ENCODE results near the gene BRF1. TPM values are rescaled to one million over a fixed set of nuclear protein-coding genes. Genes with fewer than 3 reads are reported as not detected.
"Not testable (repeated sequence)": the region's sequence is repeated elsewhere in the genome, so short reads cannot be mapped to it uniquely, and the experiment has no call there.

The BRF1 gene
- polyA plus RNA-seq = 10 to 100 TPM; 16.8 to 20.4 (median 17.8) TPM

- H3K27ac ChIP-seq (ENCODE audit: low read depth, low read length) = peak within 1 kb of the TSS; percentile 61
- WGBS, 3 donors = 0 to 1% (median 0%) methylated on average over 66 to 90 of the region's 90 CpGs
These were observed at the start of gene BRF1 for GRCh38 chr14:105300542-105301102. Gene BRF1, minus strand, starts transcription at chr14:105301001. Its CDS starts 372 bp downstream, at chr14:105300629.

- 82 to 93% (median 90%) methylated on average over 10 to 11 of the region's 11 CpGs for WGBS, 3 donors
- no peak overlapping the region for H3K27ac ChIP-seq (ENCODE audit: low read depth, low read length)
These were observed 49.2 kb upstream of the BRF1 start for GRCh38 chr14:105349992-105350391.

- 88 to 92% (median 91%) methylated on average over 19 of the region's 19 CpGs for WGBS, 3 donors
- H3K27ac ChIP-seq (ENCODE audit: low read depth, low read length) = no peak overlapping the region
These were observed 48.3 kb upstream of the BRF1 start for GRCh38 chr14:105348945-105349699.

GRCh38 chr14:105348169-105348944 is 47.6 kb upstream of the BRF1 start:
- 86% methylated on average over 25 to 26 of the region's 26 CpGs for WGBS, 3 donors
- H3K27ac ChIP-seq (ENCODE audit: low read depth, low read length) = no peak overlapping the region

GRCh38 chr14:105347587-105347968 is 46.8 kb upstream of the BRF1 start:
- WGBS, 3 donors = 88% methylated on average over 8 of the region's 8 CpGs
- no peak overlapping the region for H3K27ac ChIP-seq (ENCODE audit: low read depth, low read length)

GRCh38 chr14:105346876-105347586 is 46.2 kb upstream of the BRF1 start:
- 87 to 95% (median 91%) methylated on average over 15 to 18 of the region's 18 CpGs for WGBS, 3 donors
- H3K27ac ChIP-seq (ENCODE audit: low read depth, low read length) = no peak overlapping the region

GRCh38 chr14:105346200-105346533 is 45.4 kb upstream of the BRF1 start:
- 43 to 85% (median 82%) methylated on average over 9 to 13 of the region's 13 CpGs for WGBS, 3 donors

GRCh38 chr14:105343194-105343593 is 42.4 kb upstream of the BRF1 start:
- H3K27ac ChIP-seq (ENCODE audit: low read depth, low read length) = no peak overlapping the region
- 30 to 80% (median 76%) methylated on average over 7 of the region's 7 CpGs for WGBS, 3 donors

More at GRCh38 chr14:105346200-105346533, 45.4 kb upstream of the BRF1 start:
- H3K27ac ChIP-seq (ENCODE audit: low read depth, low read length) = no peak overlapping the region

GRCh38 chr14:105340821-105341733 is 40.3 kb upstream of the BRF1 start:
- WGBS, 3 donors = 42 to 77% (median 49%) methylated on average over 20 of the region's 20 CpGs
- no peak overlapping the region for H3K27ac ChIP-seq (ENCODE audit: low read depth, low read length)

GRCh38 chr14:105337966-105338741 is 37.4 kb upstream of the BRF1 start:
- H3K27ac ChIP-seq (ENCODE audit: low read depth, low read length) = no peak overlapping the region
- WGBS, 3 donors = 40 to 71% (median 54%) methylated on average over 18 of the region's 18 CpGs

GRCh38 chr14:105337433-105337832 is 36.6 kb upstream of the BRF1 start:
- no peak overlapping the region for H3K27ac ChIP-seq (ENCODE audit: low read depth, low read length)
- 69 to 88% (median 73%) methylated on average over 6 of the region's 6 CpGs for WGBS, 3 donors

- H3K27ac ChIP-seq (ENCODE audit: low read depth, low read length) = no peak overlapping the region
- whole genome bisulfite sequencing, 3 donors = 88 to 94% (median 92%) methylated on average over 26 of the region's 26 CpGs
These were observed 35.9 kb upstream of the BRF1 start for GRCh38 chr14:105336477-105337287.

GRCh38 chr14:105335735-105336476 is 35.1 kb upstream of the BRF1 start:
- 69 to 92% (median 88%) methylated on average over 33 of the region's 33 CpGs for WGBS, 3 donors
- no peak overlapping the region for H3K27ac ChIP-seq (ENCODE audit: low read depth, low read length)

- WGBS, 3 donors = 97 to 98% (median 98%) methylated on average over 21 to 22 of the region's 22 CpGs
- H3K27ac ChIP-seq (ENCODE audit: low read depth, low read length) = not testable (repeated sequence)
These were observed 34.4 kb upstream of the BRF1 start for GRCh38 chr14:105335231-105335542.

GRCh38 chr14:105334383-105335230 is 33.8 kb upstream of the BRF1 start:
- 86 to 94% (median 91%) methylated on average over 17 of the region's 17 CpGs for WGBS, 3 donors

More at GRCh38 chr14:105334383-105335230, 33.8 kb upstream of the BRF1 start:
- H3K27ac ChIP-seq (ENCODE audit: low read depth, low read length) = no peak overlapping the region

Measured in adipose tissue (tissue), 3 donors.